A549 (cell line): ENCODE measurements around the gene USP12.

Source experiments
- CBX2 ChIP-seq: fragments of 200-600 bp; sonication (generic); IDR thresholded peaks from 2 replicates; pipeline ENCODE4 v1.6.1; 2016; ENCODE audit warnings: low read depth, mild to moderate bottlenecking, borderline replicate concordance
- CTCF ChIP-seq: fragments of >200 bp; sonication (Bioruptor Twin); formaldehyde crosslinking; IDR thresholded peaks from 3 replicates; pipeline ENCODE4 v1.5.1; 2016
- POLR2A ChIP-seq: IDR thresholded peaks from 2 replicates; pipeline ENCODE4 v1.6.1; 2012; ENCODE audit warnings: mild to moderate bottlenecking, low read length
- RAD21 ChIP-seq, 2 experiments: fragments of >200 bp in 1 of 2; sonication (Bioruptor Twin) in 1 of 2; formaldehyde crosslinking in 1 of 2; IDR thresholded peaks in 1 of 2; conservative IDR thresholded peaks in 1 of 2; 2 replicates in 1 of 2; 3 replicates in 1 of 2; pipeline ENCODE4 v1.6.1; 2012 to 2018; ENCODE audit warnings: inconsistent platforms in 1 of 2

DNA sequence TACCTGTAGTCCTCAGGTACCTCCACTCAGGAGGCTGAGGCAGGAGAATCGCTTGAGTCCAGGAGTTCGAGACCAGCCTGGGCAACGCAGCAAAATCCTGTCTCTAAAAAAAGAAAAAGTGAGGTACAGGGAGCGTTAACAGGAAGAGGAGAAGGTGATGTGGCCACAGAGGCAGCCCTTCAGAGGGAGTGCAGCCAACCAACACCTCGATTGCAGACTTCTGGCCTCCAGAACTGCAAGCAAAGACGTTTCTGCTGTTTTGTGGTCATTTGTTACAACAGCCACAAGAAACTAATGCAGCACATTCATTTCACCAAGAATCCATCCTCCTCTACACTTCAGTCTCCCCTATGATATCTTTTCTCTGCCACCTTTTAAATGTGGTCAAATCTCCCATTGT lies 145.2 kb downstream of the USP12 start:
- TF ChIP-seq CTCF = no peak
- no peak for TF ChIP-seq POLR2A
- TF ChIP-seq RAD21 (conservative IDR thresholded peaks at IDR 0.05 in 1 of 2, IDR thresholded peaks at IDR 0.05 in 1 of 2) = no peak
- no peak for TF ChIP-seq CBX2
